ENCODE results near the gene DYSF. TPM values are rescaled to one million over a fixed set of nuclear protein-coding genes. Genes with fewer than 3 reads are reported as not detected.

The DYSF gene
- polyA plus RNA-seq, 1 donor (not counting 4 experiments of a cell fraction or from before 2014, with no cell fraction given) = 8.2 TPM

- DNase-seq (ENCODE audit: low read depth, low spot score) = no peak
- no peaks in the 10 kb centered on the region for H3K36me3 ChIP-seq (ENCODE audit: control insufficient read depth in 2 of 2, extremely low read depth in 1 of 2, insufficient read depth in 2 of 2, low read length in 2 of 2)
- no peak for FAIRE-seq
- no peaks in the 10 kb centered on the region for H3K9me3 ChIP-seq (ENCODE audit: control insufficient read depth, low read depth, low read length)
- dilution Hi-C loops (cut with MboI; ENCODE audit: extremely low pct_ligation_motif_present, low sequenced_read_pairs) = no loop called here
- H3K9me1 ChIP-seq (ENCODE audit: control insufficient read depth, extremely low read depth, insufficient read depth, low read length) = no peaks in the 10 kb centered on the region
- H3K27me3 ChIP-seq (ENCODE audit: control insufficient read depth, extremely low read depth, insufficient read depth, low read length) = no peaks in the 10 kb centered on the region
- no peak overlapping the region for H3K27ac ChIP-seq (ENCODE audit: control insufficient read depth, insufficient read depth, low read length)
- H3K4me1 ChIP-seq (ENCODE audit: control insufficient read depth, extremely low read depth, insufficient read depth, low read length) = peaks cover 21% of the 10 kb centered on the region
- H2AFZ ChIP-seq (ENCODE audit: control insufficient read depth, low read length) = no peak overlapping the region
- no peaks in the 10 kb centered on the region for H3K79me2 ChIP-seq (ENCODE audit: control insufficient read depth, insufficient read depth, low read length)
- no peak overlapping the region for H3K4me3 ChIP-seq (ENCODE audit: control insufficient read depth in 2 of 3, extremely low read depth in 1 of 3, insufficient read depth in 2 of 3, low read depth in 1 of 3, low read length in 3 of 3)
- H3K9ac ChIP-seq (ENCODE audit: control insufficient read depth, extremely low read depth, insufficient read depth, low read length) = no peak overlapping the region
- TF ChIP-seq, protein P1, sequence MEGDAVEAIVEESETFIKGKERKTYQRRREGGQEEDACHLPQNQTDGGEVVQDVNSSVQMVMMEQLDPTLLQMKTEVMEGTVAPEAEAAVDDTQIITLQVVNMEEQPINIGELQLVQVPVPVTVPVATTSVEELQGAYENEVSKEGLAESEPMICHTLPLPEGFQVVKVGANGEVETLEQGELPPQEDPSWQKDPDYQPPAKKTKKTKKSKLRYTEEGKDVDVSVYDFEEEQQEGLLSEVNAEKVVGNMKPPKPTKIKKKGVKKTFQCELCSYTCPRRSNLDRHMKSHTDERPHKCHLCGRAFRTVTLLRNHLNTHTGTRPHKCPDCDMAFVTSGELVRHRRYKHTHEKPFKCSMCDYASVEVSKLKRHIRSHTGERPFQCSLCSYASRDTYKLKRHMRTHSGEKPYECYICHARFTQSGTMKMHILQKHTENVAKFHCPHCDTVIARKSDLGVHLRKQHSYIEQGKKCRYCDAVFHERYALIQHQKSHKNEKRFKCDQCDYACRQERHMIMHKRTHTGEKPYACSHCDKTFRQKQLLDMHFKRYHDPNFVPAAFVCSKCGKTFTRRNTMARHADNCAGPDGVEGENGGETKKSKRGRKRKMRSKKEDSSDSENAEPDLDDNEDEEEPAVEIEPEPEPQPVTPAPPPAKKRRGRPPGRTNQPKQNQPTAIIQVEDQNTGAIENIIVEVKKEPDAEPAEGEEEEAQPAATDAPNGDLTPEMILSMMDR (optimal IDR thresholded peaks at IDR 0.05 in 1 of 3, IDR thresholded peaks at IDR 0.05 in 1 of 3, conservative IDR thresholded peaks at IDR 0.05 in 1 of 3; ENCODE audit: extremely low read depth in 1 of 3, insufficient read depth in 2 of 3, low read length in 3 of 3) = no peak
- no peak for TF ChIP-seq EZH2 (IDR thresholded peaks at IDR 0.05; ENCODE audit: low read length)
- H4K20me1 ChIP-seq (ENCODE audit: control insufficient read depth, extremely low read depth, insufficient read depth, low read length) = no peaks in the 10 kb centered on the region
- H3K4me2 ChIP-seq (ENCODE audit: control insufficient read depth, extremely low read depth, insufficient read depth, low read depth, low read length) = no peak overlapping the region
These were observed 74.8 kb downstream of the DYSF start for GRCh38 chr2:71528131-71528591.

DNA sequence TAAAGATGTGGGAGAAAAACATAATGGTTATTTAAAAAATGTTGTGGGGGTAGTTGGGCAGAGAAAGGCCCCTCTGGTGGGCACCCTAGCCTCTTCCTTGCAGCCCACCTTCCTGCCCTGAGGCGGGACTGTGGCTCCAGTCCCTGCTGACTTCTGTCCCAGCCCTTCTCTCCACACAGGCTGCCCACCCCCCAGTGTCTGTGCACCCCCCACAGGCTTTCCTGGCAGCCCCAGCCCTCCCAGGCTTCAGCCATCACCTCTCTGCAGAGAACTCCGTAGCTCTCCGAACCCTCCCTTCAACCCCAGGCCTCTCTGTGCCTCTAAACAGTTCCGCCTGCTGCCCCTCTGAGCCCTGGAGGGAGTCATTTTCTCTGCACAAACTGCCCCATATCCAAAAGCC, 75.4 kb downstream of the DYSF start:
- Histone ChIP-seq H3K4me2 (ENCODE audit: control insufficient read depth, extremely low read depth, insufficient read depth, low read depth, low read length) (no peak overlapping the region), H3K9me3 (ENCODE audit: control insufficient read depth, low read depth, low read length) (no peaks in the 10 kb centered on the region), H4K20me1 (ENCODE audit: control insufficient read depth, extremely low read depth, insufficient read depth, low read length) (no peaks in the 10 kb centered on the region), H3K79me2 (ENCODE audit: control insufficient read depth, insufficient read depth, low read length) (no peaks in the 10 kb centered on the region), H3K9ac (ENCODE audit: control insufficient read depth, extremely low read depth, insufficient read depth, low read length) (no peak overlapping the region), H2AFZ (ENCODE audit: control insufficient read depth, low read length) (no peak overlapping the region), H3K27me3 (ENCODE audit: control insufficient read depth, extremely low read depth, insufficient read depth, low read length) (no peaks in the 10 kb centered on the region), H3K27ac (ENCODE audit: control insufficient read depth, insufficient read depth, low read length) (no peak overlapping the region), H3K4me3 (ENCODE audit: control insufficient read depth in 2 of 3, extremely low read depth in 1 of 3, insufficient read depth in 2 of 3, low read depth in 1 of 3, low read length in 3 of 3) (no peak overlapping the region), H3K4me1 (ENCODE audit: control insufficient read depth, extremely low read depth, insufficient read depth, low read length) (peaks cover 21% of the 10 kb centered on the region), H3K36me3 (ENCODE audit: control insufficient read depth in 2 of 2, extremely low read depth in 1 of 2, insufficient read depth in 2 of 2, low read length in 2 of 2) (no peaks in the 10 kb centered on the region), H3K9me1 (ENCODE audit: control insufficient read depth, extremely low read depth, insufficient read depth, low read length) (no peaks in the 10 kb centered on the region)
- dilution Hi-C loops (cut with MboI; ENCODE audit: extremely low pct_ligation_motif_present, low sequenced_read_pairs) = no loop called here
- DNase-seq (ENCODE audit: low read depth, low spot score) (no peak), FAIRE-seq (no peak)
- TF ChIP-seq EZH2 (IDR thresholded peaks at IDR 0.05; ENCODE audit: low read length) = no peak
- TF ChIP-seq, protein P1 (optimal IDR thresholded peaks at IDR 0.05 in 1 of 3, IDR thresholded peaks at IDR 0.05 in 1 of 3, conservative IDR thresholded peaks at IDR 0.05 in 1 of 3; ENCODE audit: extremely low read depth in 1 of 3, insufficient read depth in 2 of 3, low read length in 3 of 3) = no peak

Measured in keratinocyte (primary cell).